C4-2B (cell line): ENCODE data around the gene PRSS1.

Experiments used
- CTCF ChIP-seq: fragments of 450-650 bp; conservative IDR thresholded peaks from 2 replicates; pipeline ENCODE4 v1.5.1; 2017; ENCODE audit warnings: mild to moderate bottlenecking
- ZFX ChIP-seq: fragments of 450-650 bp; IDR thresholded peaks from 2 replicates; pipeline ENCODE4 v1.6.1; 2017

GRCh38 chr7:142759433-142759832, 10.2 kb downstream of the PRSS1 start:
- TF ChIP-seq CTCF = no peak
- no peak for TF ChIP-seq ZFX
